ENCODE data around the gene SERP1.
"Not testable (repeated sequence)": the region's sequence is repeated elsewhere in the genome, so short reads cannot be mapped to it uniquely, and the experiment has no call there.

The SERP1 gene

DNA sequence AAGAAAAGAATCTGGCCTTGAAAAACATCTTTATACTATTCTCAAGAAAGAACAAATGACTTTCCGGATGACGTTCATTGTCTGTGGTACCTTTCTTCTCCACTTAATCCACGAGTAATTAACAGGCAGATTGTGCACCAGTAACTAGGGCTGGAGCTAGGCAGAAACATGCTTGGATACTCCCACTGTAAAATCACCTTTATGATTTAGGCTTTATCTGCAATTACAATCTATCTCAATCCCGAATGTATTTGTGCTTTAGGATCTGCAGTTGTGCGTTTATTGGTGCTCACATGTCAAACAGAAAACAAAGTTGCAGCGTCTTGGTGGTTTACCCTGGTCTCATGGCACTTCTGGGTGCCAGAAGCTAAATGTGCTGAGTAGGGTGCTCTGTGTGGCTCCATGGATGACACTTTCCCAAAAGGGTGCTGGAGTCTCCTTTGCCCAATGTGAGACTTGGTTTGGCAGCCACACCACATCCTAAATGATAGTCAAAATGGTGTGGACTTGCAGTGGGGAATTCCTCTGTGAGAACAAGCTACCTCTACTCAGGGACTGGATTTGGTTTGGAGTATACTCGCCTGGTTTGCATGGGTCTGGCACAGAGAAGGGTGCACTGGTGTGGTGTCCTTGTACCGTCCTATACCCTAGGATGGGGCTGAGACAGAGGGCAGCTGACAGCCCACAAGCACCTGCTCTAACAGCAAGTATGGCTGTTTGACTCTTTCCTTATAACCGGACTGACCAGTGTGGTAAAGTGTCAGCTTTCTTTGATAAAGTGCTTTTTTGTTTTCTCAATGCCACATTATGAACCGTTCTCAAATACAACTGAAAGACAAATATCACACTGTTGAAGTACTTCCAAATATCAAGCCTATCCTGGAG lies 7.7 kb downstream of the SERP1 start:
- no peak for DNase-seq

DNA sequence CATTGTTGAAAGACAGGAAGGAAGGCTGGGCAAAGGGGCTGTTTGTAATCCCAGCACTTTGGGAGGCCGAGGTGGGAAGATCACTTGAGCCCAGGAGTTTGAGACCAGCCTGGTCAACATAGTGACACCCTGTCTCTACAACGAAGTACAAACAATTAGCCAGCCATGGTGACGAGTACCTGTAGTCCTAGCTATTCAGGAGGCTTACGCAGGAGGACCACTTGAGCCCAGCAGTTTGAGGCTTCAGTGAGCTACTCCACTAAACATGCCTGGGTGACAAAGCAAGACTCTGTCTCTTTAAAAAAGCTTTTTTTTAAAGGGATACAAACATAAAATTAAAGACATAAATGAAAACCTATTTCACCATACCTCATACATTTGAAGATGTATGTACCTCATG lies 11.1 kb downstream of the SERP1 start:
- DNase-seq = no peak

DNA sequence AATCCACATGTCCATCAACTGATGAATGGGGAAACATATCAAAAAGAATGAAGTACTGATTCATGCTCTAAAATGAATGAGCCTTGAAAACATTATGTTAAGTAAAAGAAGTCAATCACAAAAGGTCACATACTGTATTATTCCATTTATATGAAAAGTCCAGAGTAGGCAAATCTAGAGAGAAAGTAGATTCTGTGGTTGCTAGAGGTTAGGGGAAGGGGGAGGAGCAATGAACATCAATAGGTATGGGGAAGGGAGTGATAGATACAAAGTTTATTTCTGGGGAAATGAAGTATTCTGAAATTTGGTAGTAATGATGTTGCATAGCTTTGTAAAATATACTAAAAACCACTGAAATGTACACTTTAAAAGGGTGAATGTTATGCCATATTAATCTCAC lies 14.5 kb downstream of the SERP1 start:
- no peak for DNase-seq

DNA sequence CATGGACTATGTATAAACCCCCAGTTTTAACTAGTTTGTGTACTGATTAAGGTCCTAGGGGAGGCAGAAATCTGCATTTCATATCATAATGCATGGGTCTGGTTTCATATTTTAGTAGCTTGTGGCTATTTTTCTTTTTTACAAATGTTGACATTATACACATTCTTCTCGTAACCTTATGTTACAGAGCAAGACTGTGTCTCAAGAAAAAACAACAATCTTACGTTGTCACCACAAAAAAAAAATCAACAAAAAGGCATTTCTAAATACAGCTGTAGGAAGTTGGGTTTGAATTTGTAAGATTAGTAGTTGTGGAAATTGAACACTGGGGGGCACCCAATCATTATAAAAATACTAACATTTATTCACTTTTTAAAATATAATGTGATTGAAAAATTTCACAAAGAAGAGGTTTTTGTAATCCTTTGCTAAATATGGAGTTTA lies 17.9 kb downstream of the SERP1 start:
- DNase-seq = no peak

DNA sequence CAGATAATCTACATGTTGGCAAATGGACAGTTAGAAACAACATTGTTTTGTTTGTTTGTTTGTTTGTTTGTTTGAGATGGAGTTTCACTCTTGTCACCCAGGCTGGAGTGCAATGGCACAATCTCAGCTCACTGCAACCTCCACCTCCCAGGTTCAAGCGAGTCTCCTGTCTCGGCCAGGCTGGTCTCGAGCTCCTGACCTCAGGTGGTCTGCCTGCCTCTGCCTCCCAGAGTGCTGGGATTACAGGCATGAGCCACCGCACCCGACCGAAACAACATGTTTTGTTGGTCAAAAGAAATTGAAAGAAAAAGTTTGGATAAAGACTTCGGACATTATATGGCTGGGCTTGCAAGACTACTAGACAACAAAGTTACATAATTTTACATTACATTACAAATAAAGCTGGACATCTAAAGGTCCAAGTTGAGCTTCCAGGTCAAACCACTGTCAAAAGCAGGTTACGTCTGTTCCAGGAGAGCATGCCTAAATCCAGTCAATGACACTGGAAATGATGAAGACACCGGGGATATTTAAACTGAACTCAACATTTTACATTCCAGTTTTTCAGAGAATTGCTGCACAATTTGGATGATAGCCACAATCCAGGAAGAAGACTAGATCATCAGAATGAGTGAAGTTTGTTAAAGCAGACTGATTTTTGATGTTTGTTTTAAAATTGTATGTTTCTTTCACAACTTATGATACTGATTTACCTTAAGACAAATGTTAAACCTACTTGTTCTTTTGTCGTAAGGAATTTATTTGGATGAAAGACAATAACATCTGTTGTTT lies 18.6 kb downstream of the SERP1 start:
- DNase-seq = no peak

DNA sequence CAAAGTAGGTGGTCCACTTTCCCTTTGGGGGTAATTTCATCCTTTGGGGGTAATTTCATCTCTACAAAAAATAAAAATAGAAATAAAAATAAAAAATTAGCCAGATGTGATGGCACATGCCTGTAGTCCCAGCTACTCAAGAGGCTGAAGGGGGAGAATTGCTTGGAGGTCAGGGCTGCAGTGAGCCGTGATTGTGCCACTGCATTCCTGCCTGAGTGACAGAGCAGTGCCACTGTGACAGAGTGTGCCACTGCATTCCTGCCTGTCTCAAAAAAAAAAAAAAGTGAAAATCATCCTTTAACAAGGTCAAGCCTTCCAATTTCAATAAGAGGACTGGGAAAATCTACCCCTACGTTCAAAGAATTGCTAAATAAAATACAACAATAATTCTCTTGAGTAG lies 22.8 kb downstream of the SERP1 start:
- DNase-seq = no peak

DNA sequence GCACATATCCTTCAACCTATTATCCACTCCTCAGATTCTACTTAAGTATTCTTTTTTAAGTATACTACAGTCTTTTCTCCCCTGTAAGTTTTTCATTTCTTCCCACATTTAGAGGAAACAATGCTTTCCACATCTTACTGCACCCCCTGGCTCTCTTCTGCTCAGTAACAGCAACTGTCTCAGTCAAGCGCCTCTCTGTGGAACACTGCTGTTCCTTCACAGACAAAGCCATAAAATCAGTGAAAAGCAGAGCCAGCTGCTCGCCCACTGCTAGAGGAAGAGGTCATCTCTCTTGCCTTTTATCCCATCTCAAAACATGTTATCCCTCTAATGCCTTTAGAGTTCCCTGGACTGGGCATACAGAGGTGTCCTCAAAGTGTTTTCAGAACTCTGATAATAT lies 24.8 kb downstream of the SERP1 start:
- no peak for DNase-seq

DNA sequence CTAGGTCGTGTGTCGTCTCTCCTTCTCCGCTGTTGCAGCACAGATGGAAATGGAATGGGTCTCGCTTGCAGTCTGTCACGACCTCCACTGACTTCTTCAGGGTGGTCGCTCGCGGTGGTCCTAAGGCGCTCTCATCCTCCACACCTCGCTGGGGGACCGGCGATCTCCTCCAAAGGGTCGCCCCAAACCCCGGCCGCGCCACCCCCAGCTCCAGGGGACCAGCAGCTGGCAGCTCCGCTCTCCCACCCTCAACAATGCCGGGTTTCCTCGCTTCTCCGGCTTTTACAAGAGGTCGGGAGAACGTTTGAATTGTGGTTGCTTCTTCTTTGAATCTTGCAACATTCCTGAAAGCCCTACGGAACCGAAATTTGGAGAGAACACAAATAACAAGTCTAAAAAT lies 25.9 kb downstream of the SERP1 start:
- DNase-seq = no peak

DNA sequence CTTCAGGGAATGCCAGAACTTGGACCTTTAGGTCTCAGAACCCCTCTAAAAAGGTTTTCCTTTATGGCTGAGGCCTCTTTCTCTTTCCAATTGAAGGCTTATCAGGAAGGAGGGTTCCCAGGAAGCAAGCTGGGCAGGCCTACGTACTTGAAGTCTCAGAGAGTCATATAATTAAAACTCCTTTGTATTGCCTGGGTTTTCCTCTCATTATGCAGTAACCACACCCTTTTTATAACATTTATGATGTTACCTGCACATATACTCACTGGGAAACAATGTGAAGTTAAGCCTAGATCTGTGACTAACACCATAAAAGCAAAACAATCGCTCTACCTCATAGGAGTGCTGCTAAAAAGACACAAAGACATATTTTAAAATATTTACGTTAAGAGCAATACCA lies 27.3 kb downstream of the SERP1 start:
- no peak for DNase-seq

DNA sequence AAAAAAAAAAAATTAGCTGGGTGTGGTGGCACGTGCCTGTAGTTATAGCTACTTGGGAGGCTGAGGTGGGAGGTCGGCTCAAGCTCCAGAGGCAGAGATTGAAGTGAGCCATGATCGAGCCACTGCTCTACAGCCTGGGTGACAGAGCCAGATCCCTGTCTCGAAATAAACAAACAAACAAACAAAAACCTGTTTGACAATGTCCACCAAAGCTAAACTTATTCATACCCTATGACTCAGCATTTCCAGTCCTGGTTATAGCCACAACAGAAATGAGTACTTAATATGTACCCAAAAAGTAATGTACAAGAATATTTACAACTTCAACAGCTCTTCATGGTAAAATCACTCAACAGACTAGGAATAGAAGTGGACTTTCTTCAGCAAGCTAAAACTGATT lies 31.1 kb downstream of the SERP1 start:
- no peak for DNase-seq

DNA sequence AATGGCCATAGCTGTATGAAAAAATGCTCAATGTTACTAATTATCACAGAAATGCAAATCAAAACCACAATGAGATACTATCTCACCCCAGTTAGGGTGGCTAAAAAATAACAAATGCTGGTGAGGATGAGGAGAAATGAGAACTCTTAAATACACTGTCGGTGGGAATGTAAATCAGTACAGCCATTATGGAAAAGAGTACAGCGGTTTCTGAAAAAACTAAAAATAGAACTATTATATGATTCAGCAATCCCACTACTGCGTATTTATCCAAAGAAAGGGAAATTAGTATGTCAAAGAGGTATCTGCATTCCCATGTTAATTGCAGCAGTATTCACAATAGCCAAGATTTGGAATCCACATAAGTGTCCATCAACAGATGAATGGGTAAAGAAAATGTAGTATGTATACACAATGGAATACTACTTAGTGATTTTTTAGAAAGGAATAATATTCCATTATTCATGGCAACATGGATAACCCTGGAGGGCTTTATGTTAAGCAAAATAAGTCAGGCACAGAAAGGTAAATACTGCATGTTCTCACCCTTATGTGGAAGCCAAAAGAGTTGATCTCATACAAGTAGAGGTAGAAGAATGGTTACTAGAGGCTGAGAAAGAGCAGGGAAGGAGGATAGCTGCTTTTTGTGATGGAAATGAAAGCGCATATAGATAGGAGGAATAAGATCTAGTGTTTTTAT lies 35.0 kb downstream of the SERP1 start:
- DNase-seq = no peak

DNA sequence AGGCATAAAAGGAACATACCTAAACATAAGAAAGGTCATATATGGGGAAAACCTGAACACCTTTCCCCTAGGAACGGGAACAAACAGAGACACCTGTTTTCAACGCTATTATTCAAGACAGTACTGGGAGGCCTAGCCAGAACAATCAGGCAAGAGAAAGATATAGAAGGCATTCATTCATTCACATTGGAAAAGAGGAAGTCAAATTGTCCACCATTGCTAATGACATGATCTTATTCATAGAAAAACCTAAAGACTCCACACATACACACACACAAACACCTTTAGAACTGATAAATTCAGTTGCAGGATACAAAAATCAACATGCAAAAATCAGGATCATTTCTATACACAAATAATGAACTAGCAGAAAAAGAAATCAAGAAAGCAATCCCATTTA lies 36.5 kb downstream of the SERP1 start:
- DNase-seq = no peak

DNA sequence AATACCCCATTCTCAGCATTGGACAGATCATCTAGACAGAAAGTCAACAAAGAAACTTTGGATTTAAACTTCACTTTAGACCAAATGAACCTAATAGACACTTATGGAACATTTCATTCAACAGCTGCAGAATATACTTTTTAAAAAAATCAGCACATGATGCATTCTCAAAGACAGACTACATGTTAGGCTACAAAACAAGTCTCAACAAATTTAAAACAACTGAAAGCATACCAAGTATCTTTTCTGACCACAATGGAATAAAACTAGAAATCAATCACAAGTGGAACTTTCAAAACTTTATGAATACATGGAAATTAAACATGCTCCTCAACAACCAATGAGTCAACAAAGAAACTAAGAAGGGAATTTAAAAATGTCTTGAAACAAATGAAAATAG lies 37.9 kb downstream of the SERP1 start:
- DNase-seq = no peak

DNA sequence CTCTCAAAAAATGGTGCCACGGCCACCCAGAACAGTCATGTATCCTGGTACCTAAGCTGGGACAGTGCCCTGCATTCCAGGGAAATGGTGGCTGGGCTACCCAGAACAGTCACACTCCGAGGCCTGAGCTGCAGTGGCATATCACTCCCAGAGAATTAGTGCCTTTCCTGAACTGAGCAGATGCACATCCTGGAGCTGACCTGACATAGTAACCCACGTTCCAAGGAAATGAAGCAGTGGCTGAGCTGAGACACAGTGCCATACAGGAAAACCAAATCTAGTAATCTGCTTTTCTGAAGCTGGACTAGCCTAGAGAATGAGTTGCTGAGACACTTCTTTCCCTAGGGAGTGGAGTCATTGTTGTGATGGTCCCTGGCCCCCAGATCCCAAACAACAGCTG lies 41.8 kb downstream of the SERP1 start:
- no peak for DNase-seq

DNA sequence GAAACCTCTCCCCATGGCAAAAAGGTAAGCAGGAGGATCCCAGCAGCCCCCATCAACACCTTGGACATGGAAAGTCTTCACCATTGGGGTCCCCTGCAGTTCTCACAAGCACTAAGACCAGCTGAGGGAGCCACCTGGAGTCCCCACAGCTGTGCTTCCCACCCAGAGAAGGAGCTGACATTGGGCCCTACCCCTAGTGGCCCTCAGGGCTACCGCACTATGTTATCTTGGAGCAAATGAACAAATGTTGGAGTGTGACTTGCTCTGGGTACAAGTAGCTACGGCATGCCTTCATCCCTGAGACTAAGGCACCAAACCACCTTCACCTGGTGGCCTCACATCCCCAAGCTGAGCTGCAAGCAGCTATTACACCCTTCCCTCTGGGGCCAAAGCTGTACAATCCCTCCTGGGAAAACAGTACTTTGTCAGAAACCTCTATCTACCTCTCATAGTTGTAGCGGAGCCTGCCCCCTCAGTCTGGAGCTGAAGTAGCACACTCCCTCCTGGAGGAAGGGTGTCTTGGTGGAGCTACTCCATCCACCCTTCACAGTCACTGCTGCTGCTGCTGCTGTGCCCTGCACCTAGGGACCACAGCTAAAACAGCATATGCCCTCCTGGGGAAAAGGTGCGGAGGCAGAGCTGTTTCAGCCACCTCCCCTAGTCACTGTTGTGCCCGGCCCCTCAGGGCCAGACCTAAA lies 42.7 kb downstream of the SERP1 start:
- no peak for DNase-seq

DNA sequence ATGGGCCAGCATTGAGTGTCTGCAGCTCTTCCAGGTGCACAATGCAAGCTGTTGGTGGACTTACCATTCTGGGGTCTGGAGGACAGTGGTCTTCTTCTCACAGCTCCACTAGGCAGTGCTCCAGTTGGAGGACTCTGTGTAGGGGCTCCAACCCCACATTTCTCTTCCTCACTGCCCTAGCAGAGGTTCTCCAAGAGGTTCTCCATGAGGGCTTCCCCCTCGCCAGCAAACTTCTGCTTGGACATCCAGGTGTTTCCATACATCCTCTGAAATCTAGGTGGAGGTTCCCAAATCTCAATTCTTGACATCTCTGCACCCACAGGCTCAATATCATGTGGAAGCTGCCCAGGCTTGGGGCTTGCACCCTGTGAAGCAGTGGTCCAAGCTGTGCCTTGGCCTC lies 45.3 kb downstream of the SERP1 start:
- DNase-seq = not testable (repeated sequence)

DNA sequence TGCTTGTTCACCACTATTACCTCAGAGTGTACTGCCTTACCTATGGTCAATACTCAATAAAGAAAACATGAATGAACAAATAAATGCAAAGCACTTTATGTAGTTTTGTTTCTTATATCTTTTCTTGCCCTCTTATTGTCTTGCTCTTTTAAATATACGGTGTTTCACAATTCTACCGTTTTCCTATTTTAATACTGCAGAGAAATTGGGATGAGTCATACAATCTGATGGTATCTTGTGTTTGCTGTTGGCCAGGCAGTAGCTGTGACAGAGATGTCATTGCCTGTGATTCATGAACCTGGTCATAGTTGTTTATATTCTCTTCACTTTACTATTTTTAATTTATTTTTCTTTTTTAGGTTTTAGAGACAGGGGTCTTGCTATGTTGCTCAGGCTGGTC lies 48.3 kb downstream of the SERP1 start:
- no peak for DNase-seq

DNA sequence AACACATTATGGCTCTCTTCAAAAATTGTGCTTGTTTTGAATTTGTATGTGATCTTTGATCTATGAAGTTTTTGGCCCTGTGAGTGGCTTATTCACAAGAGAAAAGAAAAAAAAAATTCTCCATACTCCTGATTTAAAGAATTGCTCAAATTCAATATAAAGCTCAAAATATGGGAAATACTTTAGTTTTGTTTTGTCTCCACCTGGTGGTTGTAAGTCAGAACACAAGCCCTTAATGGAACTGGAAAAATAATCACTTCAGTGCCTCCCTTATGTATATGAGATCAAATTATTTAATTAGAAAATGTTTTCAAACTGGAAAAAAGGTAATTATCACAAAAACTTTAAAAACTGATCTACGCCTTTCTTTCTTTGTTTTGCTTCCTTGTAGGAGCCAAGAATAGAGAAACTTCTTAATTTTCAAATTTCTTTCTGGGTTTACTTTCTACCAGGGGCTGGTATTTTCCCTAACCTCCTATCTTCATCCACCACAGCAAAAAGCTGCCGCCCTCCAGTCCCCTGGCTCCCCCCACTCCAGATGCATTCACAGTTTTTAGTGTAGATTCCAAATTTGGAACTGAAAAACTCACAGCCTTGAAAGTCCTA lies 50.6 kb downstream of the SERP1 start:
- DNase-seq = peak; percentile 61 to 64

DNA sequence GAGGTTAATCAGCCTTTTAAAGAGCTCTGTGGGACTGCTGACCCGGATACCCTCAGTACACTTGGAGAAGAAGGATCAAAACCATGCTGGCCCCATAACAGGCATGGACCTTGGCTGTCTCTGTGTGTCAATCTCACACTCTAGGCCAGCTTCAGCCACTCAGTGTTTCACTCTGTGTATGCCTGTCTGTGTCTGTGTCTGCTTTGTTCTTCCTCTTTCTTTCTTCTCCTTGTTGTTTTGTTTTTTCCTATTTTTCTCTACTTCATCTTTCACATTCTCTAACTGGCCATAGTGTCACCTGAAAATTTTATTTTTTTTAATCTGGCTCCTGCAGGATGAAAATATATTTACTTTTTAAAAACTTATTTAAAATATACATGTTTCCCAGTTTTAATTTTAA lies 51.1 kb downstream of the SERP1 start:
- DNase-seq = no peak

DNA sequence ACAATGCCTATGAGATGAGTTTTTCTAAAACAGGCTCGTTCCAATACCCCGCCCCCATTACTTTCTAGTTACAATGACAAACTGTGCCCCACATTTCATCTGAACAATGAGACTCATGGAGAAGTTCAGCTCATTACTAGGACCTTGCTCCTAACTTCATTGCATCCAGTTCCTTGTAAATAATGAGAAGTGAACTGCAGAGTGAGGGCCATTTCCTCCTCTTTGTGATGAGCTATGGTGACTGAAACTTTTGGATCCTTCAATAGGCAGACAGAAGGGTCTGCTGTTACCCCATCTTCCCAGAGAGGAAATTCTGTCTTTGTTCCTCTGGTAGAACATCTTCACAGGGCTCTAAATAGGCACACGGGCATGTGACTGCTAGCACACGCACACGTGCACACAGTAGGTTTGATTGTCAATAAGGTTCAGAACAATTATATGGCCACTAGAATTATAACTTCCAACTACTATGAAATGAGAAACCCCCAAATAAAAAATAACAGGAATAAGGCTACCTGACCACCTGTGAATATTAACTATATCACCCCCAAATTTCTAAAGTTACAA lies 51.8 kb downstream of the SERP1 start:
- DNase-seq = no peak

Measured in NCI-H2081 (cell line).